Chondrocyte (in vitro differentiated cells): ENCODE data around the gene RCAN1. TPM values are rescaled to one million over a fixed set of nuclear protein-coding genes. Genes with fewer than 3 reads are reported as not detected.
"Not testable (repeated sequence)": the region's sequence is repeated elsewhere in the genome, so short reads cannot be mapped to it uniquely, and the experiment has no call there.

Experiments used
- DNase-seq: peaks from one replicate; pipeline ENCODE4 v3.0.0; 2021; ENCODE audit warnings: mixed read lengths, low spot score
- H3K27ac Mint-ChIP-seq: one replicate; pipeline ENCODE4 v1.8.0; 2021; ENCODE audit warnings: mild to moderate bottlenecking, moderate library complexity, mixed read lengths; ENCODE audit not compliant: unreplicated experiment
- H3K27me3 Mint-ChIP-seq: 2 replicates; pipeline ENCODE4 v1.8.0; 2021; ENCODE audit warnings: low read depth, mixed read lengths
- H3K36me3 Mint-ChIP-seq: 2 replicates; pipeline ENCODE4 v1.8.0; 2021; ENCODE audit warnings: low read depth, mixed read lengths
- H3K4me1 Mint-ChIP-seq: 2 replicates; pipeline ENCODE4 v1.8.0; 2021; ENCODE audit warnings: low read depth, mild to moderate bottlenecking, mixed read lengths
- H3K4me3 Mint-ChIP-seq: one replicate; pipeline ENCODE4 v1.8.0; 2021; ENCODE audit warnings: mild to moderate bottlenecking, moderate library complexity, mixed read lengths; ENCODE audit not compliant: unreplicated experiment
- H3K9me3 Mint-ChIP-seq: 2 replicates; pipeline ENCODE4 v1.8.0; 2021; ENCODE audit warnings: low read depth, mixed read lengths
- total RNA-seq: library from RNA; stranded (reverse); gene quantifications from 3 replicates; pipeline ENCODE4 v1.2.1, GENCODE V29; 2021
- TF ChIP-seq, protein P1 (sequence below): fragments of 200-600 bp; sonication (generic); IDR thresholded peaks from 2 replicates; pipeline ENCODE4 v1.5.0; 2021; ENCODE audit warnings: antibody characterized with exemption, mild to moderate bottlenecking, moderate library complexity

The RCAN1 gene
- total RNA-seq, 1 donor from 2014 or later = 80.9 TPM

DNA sequence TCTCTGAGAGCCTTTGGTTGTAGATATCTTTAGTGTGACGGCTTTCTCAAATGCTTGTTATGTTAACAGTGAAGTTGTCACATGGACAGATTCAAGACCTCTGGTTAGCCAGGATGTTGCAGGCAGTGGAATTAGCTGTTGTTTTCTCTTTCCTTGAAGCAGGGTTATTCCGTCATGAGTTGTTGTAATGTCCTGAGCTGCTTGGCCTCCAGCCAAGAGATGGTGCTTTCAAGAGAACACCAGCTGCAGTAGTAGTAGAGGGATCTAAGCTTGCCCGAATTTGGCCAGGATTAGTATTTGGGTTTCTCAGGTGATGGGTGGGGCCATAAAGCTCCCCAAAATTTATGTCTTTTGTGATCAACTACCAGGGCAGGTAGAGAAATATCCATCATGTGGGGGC lies 116.3 kb downstream of the RCAN1 start:
- TF ChIP-seq, protein P1, sequence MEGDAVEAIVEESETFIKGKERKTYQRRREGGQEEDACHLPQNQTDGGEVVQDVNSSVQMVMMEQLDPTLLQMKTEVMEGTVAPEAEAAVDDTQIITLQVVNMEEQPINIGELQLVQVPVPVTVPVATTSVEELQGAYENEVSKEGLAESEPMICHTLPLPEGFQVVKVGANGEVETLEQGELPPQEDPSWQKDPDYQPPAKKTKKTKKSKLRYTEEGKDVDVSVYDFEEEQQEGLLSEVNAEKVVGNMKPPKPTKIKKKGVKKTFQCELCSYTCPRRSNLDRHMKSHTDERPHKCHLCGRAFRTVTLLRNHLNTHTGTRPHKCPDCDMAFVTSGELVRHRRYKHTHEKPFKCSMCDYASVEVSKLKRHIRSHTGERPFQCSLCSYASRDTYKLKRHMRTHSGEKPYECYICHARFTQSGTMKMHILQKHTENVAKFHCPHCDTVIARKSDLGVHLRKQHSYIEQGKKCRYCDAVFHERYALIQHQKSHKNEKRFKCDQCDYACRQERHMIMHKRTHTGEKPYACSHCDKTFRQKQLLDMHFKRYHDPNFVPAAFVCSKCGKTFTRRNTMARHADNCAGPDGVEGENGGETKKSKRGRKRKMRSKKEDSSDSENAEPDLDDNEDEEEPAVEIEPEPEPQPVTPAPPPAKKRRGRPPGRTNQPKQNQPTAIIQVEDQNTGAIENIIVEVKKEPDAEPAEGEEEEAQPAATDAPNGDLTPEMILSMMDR = no peak
- peaks cover 29% of the 10 kb centered on the region for H3K9me3 Mint-ChIP-seq
- no peak for DNase-seq

DNA sequence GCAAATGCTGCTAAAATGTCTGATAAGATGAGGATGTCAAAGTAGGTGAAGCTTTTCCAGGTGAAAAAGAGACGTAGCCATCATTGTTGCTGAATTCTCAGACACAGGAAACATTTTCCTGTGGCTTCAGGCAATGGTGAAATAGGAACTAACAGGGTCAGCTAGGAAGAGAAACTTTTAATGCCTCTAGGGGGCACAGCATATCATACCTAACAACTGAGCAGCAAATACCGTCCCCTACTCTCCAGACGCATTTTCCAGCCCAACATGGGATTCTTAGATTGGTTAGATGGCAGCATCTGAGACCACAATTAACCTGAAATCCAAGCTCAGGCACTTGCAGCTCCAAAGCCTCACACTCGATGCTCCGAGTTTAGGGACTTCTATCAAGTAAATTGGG lies 131.1 kb downstream of the RCAN1 start:
- H3K27ac Mint-ChIP-seq, H3K9me3 Mint-ChIP-seq, H3K36me3 Mint-ChIP-seq, H3K4me3 Mint-ChIP-seq, H3K4me1 Mint-ChIP-seq, H3K27me3 Mint-ChIP-seq, DNase-seq: not testable (repeated sequence)

More for the DNA sequence above, 116.3 kb downstream of the RCAN1 start:
- Mint-ChIP-seq H3K27ac (no peak overlapping the region), H3K4me3 (no peak overlapping the region), H3K4me1 (peaks cover 16% of the 10 kb centered on the region), H3K27me3 (no peaks in the 10 kb centered on the region), H3K36me3 (peaks cover 6% of the 10 kb centered on the region)

DNA sequence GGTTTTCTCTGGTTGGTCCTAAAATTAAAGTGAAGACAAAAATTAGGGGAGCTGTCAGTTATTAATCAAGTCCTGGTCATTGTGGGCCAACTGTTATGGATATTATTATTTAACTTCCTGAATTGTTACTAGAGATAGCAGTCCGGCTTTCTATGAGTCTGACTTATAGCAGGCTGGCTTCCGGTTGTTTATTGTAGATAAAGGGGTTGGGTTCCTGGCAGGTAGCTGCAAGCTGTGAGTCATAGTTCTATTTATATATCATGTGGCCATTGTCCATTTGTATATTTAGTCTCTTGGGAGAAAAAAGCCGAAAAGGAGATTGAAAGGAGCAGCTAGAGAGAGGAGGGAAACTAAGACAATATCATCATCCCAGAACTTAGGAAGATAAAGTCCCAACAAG lies 131.5 kb downstream of the RCAN1 start:
- not testable (repeated sequence) for H3K27me3 Mint-ChIP-seq, H3K9me3 Mint-ChIP-seq, DNase-seq, H3K4me3 Mint-ChIP-seq, H3K36me3 Mint-ChIP-seq, H3K4me1 Mint-ChIP-seq, H3K27ac Mint-ChIP-seq

DNA sequence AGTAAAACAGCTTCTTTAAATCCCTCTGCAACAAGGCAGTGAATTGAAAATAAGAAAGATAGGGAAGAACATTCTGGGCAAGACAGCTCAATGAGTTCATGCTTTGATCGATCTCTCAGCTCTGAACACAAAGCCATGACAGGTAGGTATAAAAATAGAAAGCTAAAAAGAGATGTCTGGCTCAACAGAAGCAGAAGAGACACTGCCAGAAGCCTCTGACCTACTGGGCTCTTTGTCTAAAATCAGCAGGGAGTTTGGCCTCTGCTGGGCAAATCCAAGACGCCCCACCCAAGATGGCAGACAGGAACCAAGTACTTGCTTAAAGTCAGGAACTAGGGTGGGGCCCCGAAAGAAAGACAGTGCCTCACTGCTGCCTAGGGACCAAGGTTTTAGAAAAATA lies 147.6 kb downstream of the RCAN1 start:
- not testable (repeated sequence) for H3K4me1 Mint-ChIP-seq, H3K9me3 Mint-ChIP-seq, H3K36me3 Mint-ChIP-seq, H3K27ac Mint-ChIP-seq, H3K27me3 Mint-ChIP-seq, H3K4me3 Mint-ChIP-seq, DNase-seq

Other genes starting within 250 kb of the RCAN1 start
- 5.5 to 20.8 TPM (median 8.0 TPM) in 3 replicates for gene SMIM11, start 239.6 kb downstream of the RCAN1 start, total RNA-seq
- gene SMIM34, start 191.2 kb downstream of the RCAN1 start, total RNA-seq = not detected in 3 replicates
- 0.32 to 0.70 TPM (median 0.38 TPM) in 3 replicates for gene KCNE1, start 102.9 kb downstream of the RCAN1 start, total RNA-seq
- gene CLIC6, start 53.9 kb upstream of the RCAN1 start, total RNA-seq = 0.08 to 0.24 TPM (median 0.17 TPM) in 3 replicates